ENCODE data around the gene GSTM2.
A peak's percentile ranks its signal among the peaks of the same experiment; 100 is the strongest.

The GSTM2 gene

DNA sequence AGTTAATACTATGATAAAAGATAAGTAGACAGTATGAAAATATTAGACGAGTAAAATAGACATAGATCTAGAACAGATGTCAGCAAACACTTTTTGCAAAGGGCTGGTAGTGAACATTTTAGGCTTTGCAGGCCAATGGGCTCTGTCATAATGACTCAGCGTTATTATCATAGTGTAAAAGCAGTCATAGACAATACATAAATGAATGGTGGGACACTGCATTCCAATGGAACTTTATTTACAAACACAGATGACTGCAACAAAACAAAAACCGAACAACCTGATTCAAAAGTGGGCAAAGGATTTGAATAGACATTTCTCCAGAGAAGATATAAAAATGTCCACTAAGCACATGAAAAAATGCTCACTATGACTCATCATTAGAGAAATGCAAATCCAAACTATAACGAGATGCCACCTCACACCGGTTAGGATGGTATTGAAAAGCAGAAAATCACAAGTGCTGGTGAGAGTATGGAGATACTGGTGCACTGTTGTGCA, 51.5 kb downstream of the GSTM2 start:
- TF ChIP-seq ZNF8 (CRISPR knock-in tag; IDR thresholded peaks at IDR 0.05): no peak
- TF ChIP-seq GLIS3 (CRISPR knock-in tag; IDR thresholded peaks at IDR 0.05): no peak
- TF ChIP-seq, protein P1, sequence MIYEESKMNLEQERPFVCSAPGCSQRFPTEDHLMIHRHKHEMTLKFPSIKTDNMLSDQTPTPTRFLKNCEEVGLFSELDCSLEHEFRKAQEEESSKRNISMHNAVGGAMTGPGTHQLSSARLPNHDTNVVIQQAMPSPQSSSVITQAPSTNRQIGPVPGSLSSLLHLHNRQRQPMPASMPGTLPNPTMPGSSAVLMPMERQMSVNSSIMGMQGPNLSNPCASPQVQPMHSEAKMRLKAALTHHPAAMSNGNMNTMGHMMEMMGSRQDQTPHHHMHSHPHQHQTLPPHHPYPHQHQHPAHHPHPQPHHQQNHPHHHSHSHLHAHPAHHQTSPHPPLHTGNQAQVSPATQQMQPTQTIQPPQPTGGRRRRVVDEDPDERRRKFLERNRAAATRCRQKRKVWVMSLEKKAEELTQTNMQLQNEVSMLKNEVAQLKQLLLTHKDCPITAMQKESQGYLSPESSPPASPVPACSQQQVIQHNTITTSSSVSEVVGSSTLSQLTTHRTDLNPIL (CRISPR knock-in tag; IDR thresholded peaks at IDR 0.05; ENCODE audit: low read depth): no peak
- no peak for TF ChIP-seq OSR1 (CRISPR knock-in tag; IDR thresholded peaks at IDR 0.05)
- no peak for TF ChIP-seq RARB (CRISPR knock-in tag; IDR thresholded peaks at IDR 0.05)
- no peak for TF ChIP-seq ZC3H10 (CRISPR knock-in tag; IDR thresholded peaks at IDR 0.05)
- no peak for TF ChIP-seq ISL1 (CRISPR knock-in tag; IDR thresholded peaks at IDR 0.05)
- no peak for TF ChIP-seq ZFP3 (CRISPR knock-in tag; IDR thresholded peaks at IDR 0.05)
- no peak for TF ChIP-seq PPARA (CRISPR knock-in tag; IDR thresholded peaks at IDR 0.05; ENCODE audit: borderline replicate concordance)
- ATAC-seq: peak; percentile 44; the same call in 1 of the 3 replicates

DNA sequence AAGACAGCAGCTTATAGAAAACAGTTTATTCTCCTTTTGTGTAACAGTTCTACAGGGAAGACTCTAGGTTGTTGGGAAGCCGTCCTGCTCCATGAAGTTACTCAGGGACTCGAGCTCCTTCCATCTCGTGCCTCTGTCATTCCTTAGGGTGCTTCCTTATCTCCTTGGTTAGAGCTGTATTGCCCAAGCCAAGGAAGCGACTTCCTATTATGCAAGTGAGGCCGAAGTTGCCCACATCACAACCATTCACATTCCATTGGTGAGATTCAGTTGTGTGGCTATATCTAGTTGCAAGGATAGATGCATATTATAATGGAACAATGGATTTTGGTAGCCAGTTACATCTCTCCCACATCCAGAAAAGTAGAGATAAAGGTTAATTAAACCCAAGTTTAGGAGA, 53.2 kb downstream of the GSTM2 start:
- no peak for ATAC-seq

DNA sequence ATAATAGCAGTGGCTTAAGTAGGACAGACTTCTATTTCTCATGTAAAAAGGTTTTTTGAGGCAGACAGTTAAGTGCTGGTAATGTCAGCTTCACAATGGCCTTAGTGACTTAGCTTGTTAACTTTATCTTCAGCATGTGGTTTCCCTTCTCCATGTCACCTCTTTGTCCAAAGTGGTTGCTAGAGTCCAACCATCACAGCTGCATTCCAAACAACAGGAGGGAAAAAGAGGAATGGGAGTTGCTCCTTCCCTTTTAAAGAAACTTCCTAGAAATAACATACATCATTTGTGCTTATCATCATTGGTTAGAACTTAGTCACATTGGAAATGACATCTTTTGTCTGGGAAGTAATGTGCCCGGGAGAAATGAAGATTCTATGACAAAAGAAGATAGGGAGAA, 54.1 kb downstream of the GSTM2 start:
- no peak for ATAC-seq
- no peak for TF ChIP-seq ZNF8 (CRISPR knock-in tag; IDR thresholded peaks at IDR 0.05)
- no peak for TF ChIP-seq SNAI2 (CRISPR knock-in tag; IDR thresholded peaks at IDR 0.05)
- no peak for TF ChIP-seq CSDC2 (CRISPR knock-in tag; IDR thresholded peaks at IDR 0.05)
- no peak for TF ChIP-seq ZFP30 (CRISPR knock-in tag; IDR thresholded peaks at IDR 0.05)
- TF ChIP-seq ARNTL (CRISPR knock-in tag; IDR thresholded peaks at IDR 0.05; ENCODE audit: borderline replicate concordance, low read depth): no peak
- TF ChIP-seq OSR1 (CRISPR knock-in tag; IDR thresholded peaks at IDR 0.05): no peak
- TF ChIP-seq, protein P2, sequence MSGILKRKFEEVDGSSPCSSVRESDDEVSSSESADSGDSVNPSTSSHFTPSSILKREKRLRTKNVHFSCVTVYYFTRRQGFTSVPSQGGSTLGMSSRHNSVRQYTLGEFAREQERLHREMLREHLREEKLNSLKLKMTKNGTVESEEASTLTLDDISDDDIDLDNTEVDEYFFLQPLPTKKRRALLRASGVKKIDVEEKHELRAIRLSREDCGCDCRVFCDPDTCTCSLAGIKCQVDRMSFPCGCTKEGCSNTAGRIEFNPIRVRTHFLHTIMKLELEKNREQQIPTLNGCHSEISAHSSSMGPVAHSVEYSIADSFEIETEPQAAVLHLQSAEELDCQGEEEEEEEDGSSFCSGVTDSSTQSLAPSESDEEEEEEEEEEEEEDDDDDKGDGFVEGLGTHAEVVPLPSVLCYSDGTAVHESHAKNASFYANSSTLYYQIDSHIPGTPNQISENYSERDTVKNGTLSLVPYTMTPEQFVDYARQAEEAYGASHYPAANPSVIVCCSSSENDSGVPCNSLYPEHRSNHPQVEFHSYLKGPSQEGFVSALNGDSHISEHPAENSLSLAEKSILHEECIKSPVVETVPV (CRISPR knock-in tag; IDR thresholded peaks at IDR 0.05): no peak
- TF ChIP-seq ZNF70 (CRISPR knock-in tag; IDR thresholded peaks at IDR 0.05): no peak
- TF ChIP-seq GLIS3 (CRISPR knock-in tag; IDR thresholded peaks at IDR 0.05): no peak
- no peak for TF ChIP-seq TCF4 (CRISPR knock-in tag; IDR thresholded peaks at IDR 0.05; ENCODE audit: borderline replicate concordance)
- TF ChIP-seq, protein P3, sequence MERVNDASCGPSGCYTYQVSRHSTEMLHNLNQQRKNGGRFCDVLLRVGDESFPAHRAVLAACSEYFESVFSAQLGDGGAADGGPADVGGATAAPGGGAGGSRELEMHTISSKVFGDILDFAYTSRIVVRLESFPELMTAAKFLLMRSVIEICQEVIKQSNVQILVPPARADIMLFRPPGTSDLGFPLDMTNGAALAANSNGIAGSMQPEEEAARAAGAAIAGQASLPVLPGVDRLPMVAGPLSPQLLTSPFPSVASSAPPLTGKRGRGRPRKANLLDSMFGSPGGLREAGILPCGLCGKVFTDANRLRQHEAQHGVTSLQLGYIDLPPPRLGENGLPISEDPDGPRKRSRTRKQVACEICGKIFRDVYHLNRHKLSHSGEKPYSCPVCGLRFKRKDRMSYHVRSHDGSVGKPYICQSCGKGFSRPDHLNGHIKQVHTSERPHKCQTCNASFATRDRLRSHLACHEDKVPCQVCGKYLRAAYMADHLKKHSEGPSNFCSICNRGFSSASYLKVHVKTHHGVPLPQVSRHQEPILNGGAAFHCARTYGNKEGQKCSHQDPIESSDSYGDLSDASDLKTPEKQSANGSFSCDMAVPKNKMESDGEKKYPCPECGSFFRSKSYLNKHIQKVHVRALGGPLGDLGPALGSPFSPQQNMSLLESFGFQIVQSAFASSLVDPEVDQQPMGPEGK (CRISPR knock-in tag; IDR thresholded peaks at IDR 0.05; ENCODE audit: borderline replicate concordance): no peak
- TF ChIP-seq PPARA (CRISPR knock-in tag; IDR thresholded peaks at IDR 0.05; ENCODE audit: borderline replicate concordance): no peak
- no peak for TF ChIP-seq ISL1 (CRISPR knock-in tag; IDR thresholded peaks at IDR 0.05)
- no peak for TF ChIP-seq ZNF565 (CRISPR knock-in tag; conservative IDR thresholded peaks at IDR 0.05; ENCODE audit: low read depth)
- no peak for TF ChIP-seq RARB (CRISPR knock-in tag; IDR thresholded peaks at IDR 0.05)
- TF ChIP-seq, protein P4, sequence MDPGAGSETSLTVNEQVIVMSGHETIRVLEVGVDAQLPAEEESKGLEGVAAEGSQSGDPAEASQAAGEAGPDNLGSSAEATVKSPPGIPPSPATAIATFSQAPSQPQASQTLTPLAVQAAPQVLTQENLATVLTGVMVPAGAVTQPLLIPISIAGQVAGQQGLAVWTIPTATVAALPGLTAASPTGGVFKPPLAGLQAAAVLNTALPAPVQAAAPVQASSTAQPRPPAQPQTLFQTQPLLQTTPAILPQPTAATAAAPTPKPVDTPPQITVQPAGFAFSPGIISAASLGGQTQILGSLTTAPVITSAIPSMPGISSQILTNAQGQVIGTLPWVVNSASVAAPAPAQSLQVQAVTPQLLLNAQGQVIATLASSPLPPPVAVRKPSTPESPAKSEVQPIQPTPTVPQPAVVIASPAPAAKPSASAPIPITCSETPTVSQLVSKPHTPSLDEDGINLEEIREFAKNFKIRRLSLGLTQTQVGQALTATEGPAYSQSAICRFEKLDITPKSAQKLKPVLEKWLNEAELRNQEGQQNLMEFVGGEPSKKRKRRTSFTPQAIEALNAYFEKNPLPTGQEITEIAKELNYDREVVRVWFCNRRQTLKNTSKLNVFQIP (CRISPR knock-in tag; IDR thresholded peaks at IDR 0.05; ENCODE audit: borderline replicate concordance, low read depth): no peak
- TF ChIP-seq ZFP3 (CRISPR knock-in tag; IDR thresholded peaks at IDR 0.05): no peak
- no peak for TF ChIP-seq ESRRG (CRISPR knock-in tag; IDR thresholded peaks at IDR 0.05)
- no peak for TF ChIP-seq BACH2 (CRISPR knock-in tag; IDR thresholded peaks at IDR 0.05; ENCODE audit: borderline replicate concordance)

More for the DNA sequence above, 53.2 kb downstream of the GSTM2 start:
- TF ChIP-seq RARB (CRISPR knock-in tag; IDR thresholded peaks at IDR 0.05) (no peak), ZFP30 (CRISPR knock-in tag; IDR thresholded peaks at IDR 0.05) (no peak), ISL1 (CRISPR knock-in tag; IDR thresholded peaks at IDR 0.05) (no peak), ZNF565 (CRISPR knock-in tag; conservative IDR thresholded peaks at IDR 0.05; ENCODE audit: low read depth) (no peak)
- TF ChIP-seq, protein P4 (CRISPR knock-in tag; IDR thresholded peaks at IDR 0.05; ENCODE audit: borderline replicate concordance, low read depth): no peak
- TF ChIP-seq, protein P3 (CRISPR knock-in tag; IDR thresholded peaks at IDR 0.05; ENCODE audit: borderline replicate concordance): no peak
- TF ChIP-seq, protein P2 (CRISPR knock-in tag; IDR thresholded peaks at IDR 0.05): no peak

Data from SK-N-SH treated with all-trans-retinoic acid at 6 μM for 48 hours (cell line).